Peyer's patch (tissue), 4 donors: ENCODE data around the gene PURA. TPM values are rescaled to one million over a fixed set of nuclear protein-coding genes. Genes with fewer than 3 reads are reported as not detected.

Experiments used
- DNase-seq, 3 donors: peaks; one replicate each; pipeline ENCODE4 v3.0.0-alpha.2; 2017 to 2019
- H3K27ac ChIP-seq, 4 donors: fragments of 200-600 bp; sonication (generic); one replicate each; pipeline ENCODE4 v1.5.1; 2016 to 2019
- H3K27me3 ChIP-seq, 2 donors: fragments of 200-600 bp; sonication (generic); one replicate each; pipeline ENCODE4 v1.5.1; 2019
- H3K36me3 ChIP-seq, 3 donors: fragments of 200-600 bp; sonication (generic); one replicate each; pipeline ENCODE4 v1.5.1; 2016 to 2019
- H3K4me1 ChIP-seq, 4 donors: fragments of 200-600 bp; sonication (generic); one replicate each; pipeline ENCODE4 v1.5.1; 2016 to 2019
- H3K4me3 ChIP-seq, 4 donors: fragments of 200-600 bp; sonication (generic); 1 replicate in 3 of 4; 2 replicates in 1 of 4; pipeline ENCODE4 v1.5.1; 2016 to 2019; ENCODE audit warnings: mild to moderate bottlenecking in 1 of 4
- H3K9me3 ChIP-seq, 4 donors: fragments of 200-600 bp; sonication (generic); one replicate each; pipeline ENCODE4 v1.5.1; 2016 to 2019; ENCODE audit warnings: mild to moderate bottlenecking in 1 of 4
- POLR2A ChIP-seq, 2 donors: fragments of 450-650 bp; IDR thresholded peaks; one replicate each; pipeline ENCODE4 v1.5.1; 2017; ENCODE audit warnings: antibody characterized with exemption in 2 of 2, mild to moderate bottlenecking in 2 of 2, moderate library complexity in 2 of 2
- total RNA-seq, 4 donors: library from RNA; depleted of rRNA; stranded (reverse); fragments of >200 nt; gene quantifications; one replicate each; pipeline ENCODE4 v1.1.0, GENCODE V29; 2016
- TF ChIP-seq, protein P1 (sequence below), 6 experiments: fragments of 450-650 bp in 4 of 6; fragments of 200-600 bp in 2 of 6; sonication (generic) in 1 of 6; IDR thresholded peaks; one replicate each; pipeline ENCODE4 v1.5.1; 2017 to 2019; ENCODE audit warnings: antibody characterized with exemption in 6 of 6, mild to moderate bottlenecking in 3 of 6, moderate library complexity in 1 of 6

The PURA gene
- 10 to 100 TPM; 22.2 to 24.7 (median 22.7) TPM for total RNA-seq

DNA sequence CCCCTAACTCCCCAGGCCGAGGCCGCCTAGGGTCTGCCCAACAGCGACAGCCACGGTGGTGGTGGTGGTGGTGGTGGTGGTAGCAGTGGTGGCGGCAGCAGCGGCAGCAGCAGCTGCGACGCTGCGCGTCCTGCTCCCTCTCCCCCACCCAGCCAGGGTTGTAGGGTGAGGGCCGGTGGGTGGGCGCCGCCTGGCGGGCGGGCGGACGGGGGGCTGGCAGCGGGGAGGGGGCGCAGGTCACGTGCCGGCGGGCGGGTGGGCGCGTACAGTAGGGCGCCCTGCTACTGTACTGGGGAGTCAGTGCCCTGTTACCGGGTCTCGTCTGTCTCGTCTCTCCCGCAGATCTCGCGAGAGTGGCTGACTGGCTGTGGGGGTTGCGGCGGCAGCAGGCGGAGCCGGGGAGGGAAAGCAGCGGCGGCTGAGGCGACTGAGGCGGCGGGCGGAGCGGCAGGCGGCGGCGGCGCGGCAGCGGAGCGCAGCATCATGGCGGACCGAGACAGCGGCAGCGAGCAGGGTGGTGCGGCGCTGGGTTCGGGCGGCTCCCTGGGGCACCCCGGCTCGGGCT, at the start of gene PURA:
PURA (plus strand) TSS at position 411 of the 565 bp plus-strand sequence; CDS start at position 484, 73 bp downstream.
- Histone ChIP-seq H3K27me3 (no peaks in the 10 kb centered on the region), H3K27ac (peak within 1 kb of the TSS; percentile 89 to 99 (median 92)), H3K4me1 (peaks cover 0 to 43% (median 17%) of the 10 kb centered on the region in 4 donors), H3K4me3 (peak within 1 kb of the TSS; percentile 77 to 95 (median 88)), H3K9me3 (no peaks in the 10 kb centered on the region), H3K36me3 (no peaks in the 10 kb centered on the region)
- peak; percentile 97 to 98 (median 98) for DNase-seq
- TF ChIP-seq POLR2A (IDR thresholded peaks at IDR 0.05) = peak; percentile 69 to 81
- TF ChIP-seq, protein P1, sequence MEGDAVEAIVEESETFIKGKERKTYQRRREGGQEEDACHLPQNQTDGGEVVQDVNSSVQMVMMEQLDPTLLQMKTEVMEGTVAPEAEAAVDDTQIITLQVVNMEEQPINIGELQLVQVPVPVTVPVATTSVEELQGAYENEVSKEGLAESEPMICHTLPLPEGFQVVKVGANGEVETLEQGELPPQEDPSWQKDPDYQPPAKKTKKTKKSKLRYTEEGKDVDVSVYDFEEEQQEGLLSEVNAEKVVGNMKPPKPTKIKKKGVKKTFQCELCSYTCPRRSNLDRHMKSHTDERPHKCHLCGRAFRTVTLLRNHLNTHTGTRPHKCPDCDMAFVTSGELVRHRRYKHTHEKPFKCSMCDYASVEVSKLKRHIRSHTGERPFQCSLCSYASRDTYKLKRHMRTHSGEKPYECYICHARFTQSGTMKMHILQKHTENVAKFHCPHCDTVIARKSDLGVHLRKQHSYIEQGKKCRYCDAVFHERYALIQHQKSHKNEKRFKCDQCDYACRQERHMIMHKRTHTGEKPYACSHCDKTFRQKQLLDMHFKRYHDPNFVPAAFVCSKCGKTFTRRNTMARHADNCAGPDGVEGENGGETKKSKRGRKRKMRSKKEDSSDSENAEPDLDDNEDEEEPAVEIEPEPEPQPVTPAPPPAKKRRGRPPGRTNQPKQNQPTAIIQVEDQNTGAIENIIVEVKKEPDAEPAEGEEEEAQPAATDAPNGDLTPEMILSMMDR (IDR thresholded peaks at IDR 0.05) = peak in 2 of 6 experiments; percentile 30 to 34

DNA sequence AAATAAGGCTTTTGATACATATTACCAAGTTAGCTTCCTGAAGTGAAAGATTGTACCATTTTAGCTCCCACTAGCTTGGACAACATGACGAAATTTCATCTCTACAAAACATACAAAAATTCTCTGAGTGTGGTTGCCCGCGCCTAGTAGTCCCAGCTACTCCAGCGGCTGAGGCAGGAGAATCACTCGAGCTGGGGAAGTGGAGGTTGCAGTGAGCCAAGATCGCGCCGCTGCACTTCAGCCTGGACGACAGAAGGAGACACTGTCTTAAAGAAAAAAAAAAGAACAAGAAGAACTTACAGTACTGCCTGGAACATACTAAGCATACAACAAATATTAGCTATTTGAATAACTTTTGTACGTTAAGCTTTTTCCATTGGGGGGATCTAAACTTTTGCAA, 41.1 kb upstream of the PURA start:
- DNase-seq = no peak
- Histone ChIP-seq H3K27me3 (no peaks in the 10 kb centered on the region), H3K27ac (no peak overlapping the region), H3K4me1 (no peaks in the 10 kb centered on the region), H3K36me3 (no peaks in the 10 kb centered on the region), H3K4me3 (no peak overlapping the region), H3K9me3 (no peaks in the 10 kb centered on the region)
- TF ChIP-seq, protein P1 (IDR thresholded peaks at IDR 0.05) = no peak
- no peak for TF ChIP-seq POLR2A (IDR thresholded peaks at IDR 0.05)

DNA sequence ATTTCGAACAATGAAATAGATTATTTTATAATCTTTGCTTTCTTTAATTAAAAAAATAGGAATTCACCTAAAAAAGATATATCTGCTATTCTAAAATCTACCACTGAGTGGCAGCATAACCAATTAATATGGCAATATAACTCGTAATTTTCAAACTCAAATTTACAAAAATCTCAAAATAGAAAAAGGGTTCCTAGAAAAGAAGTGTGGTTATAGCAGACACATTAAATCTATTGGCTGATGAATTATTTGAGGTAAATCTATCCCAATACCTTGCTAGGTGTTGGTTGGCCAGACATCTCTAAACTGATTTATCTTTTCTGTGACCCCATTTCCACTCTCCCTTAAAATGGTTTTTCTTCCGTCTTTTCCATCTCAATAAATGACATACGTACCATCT, 40.6 kb upstream of the PURA start:
- H3K4me1 ChIP-seq = no peaks in the 10 kb centered on the region
- H3K4me3 ChIP-seq = no peak overlapping the region
- no peaks in the 10 kb centered on the region for H3K9me3 ChIP-seq
- TF ChIP-seq POLR2A (IDR thresholded peaks at IDR 0.05) = no peak
- TF ChIP-seq, protein P1 (IDR thresholded peaks at IDR 0.05) = peak; percentile 41 to 72 (median 66)
- no peaks in the 10 kb centered on the region for H3K27me3 ChIP-seq
- H3K36me3 ChIP-seq = no peaks in the 10 kb centered on the region
- no peak overlapping the region for H3K27ac ChIP-seq
- DNase-seq = no peak

DNA sequence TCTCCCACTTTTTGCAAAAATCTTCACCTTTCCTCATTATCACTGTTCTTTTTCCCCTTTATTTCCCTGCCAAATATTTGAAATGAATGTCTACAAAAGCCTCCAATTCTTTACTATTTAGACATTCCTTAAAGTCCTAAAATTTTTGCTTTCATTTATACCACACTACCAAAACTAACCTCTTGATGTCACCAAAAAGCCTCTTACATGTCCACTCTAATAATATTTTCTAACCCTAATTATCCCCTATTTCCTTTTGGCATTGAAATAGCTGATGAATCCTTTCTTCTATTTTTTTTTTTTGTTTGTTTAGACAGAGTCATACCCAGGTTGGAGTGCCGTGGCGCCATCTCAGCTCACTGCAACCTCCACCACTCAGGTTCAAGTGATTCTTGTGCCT, 38.5 kb upstream of the PURA start:
- no peaks in the 10 kb centered on the region for H3K36me3 ChIP-seq
- TF ChIP-seq POLR2A (IDR thresholded peaks at IDR 0.05) = no peak
- TF ChIP-seq, protein P1 (IDR thresholded peaks at IDR 0.05) = peak in 1 of 6 experiments; percentile 4
- H3K4me1 ChIP-seq = no peaks in the 10 kb centered on the region
- no peak for DNase-seq
- no peak overlapping the region for H3K27ac ChIP-seq
- H3K27me3 ChIP-seq = no peaks in the 10 kb centered on the region
- no peaks in the 10 kb centered on the region for H3K9me3 ChIP-seq
- no peak overlapping the region for H3K4me3 ChIP-seq

DNA sequence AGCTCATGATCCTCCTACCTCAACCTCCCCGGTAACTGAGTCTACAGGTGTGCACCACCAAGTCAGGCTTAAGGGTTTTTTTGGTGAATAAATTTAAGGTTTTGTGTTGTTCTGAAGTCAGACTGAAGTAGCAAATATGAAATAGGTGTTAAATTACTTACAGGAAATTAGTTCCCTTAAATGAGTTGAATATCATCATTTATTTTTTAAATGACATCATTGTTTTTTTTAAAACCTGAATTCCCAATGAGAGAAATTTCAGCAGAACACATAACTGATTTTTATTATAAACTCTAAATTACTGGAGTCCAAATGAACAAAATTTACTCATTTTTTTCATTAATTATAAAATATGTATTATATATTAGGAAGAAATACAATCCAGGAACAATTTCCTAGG, 37.8 kb upstream of the PURA start:
- Histone ChIP-seq H3K9me3 (no peaks in the 10 kb centered on the region), H3K4me1 (no peaks in the 10 kb centered on the region), H3K27me3 (no peaks in the 10 kb centered on the region), H3K36me3 (no peaks in the 10 kb centered on the region), H3K27ac (no peak overlapping the region), H3K4me3 (no peak overlapping the region)
- TF ChIP-seq, protein P1 (IDR thresholded peaks at IDR 0.05) = no peak
- no peak for TF ChIP-seq POLR2A (IDR thresholded peaks at IDR 0.05)
- DNase-seq = no peak
